Peyer's patch (tissue), 4 donors: ENCODE measurements around the gene UBE4B. TPM values are rescaled to one million over a fixed set of nuclear protein-coding genes. Genes with fewer than 3 reads are reported as not detected.
"Not testable (repeated sequence)": the region's sequence is repeated elsewhere in the genome, so short reads cannot be mapped to it uniquely, and the experiment has no call there.

Source experiments
- DNase-seq, 3 donors: peaks; one replicate each; pipeline ENCODE4 v3.0.0-alpha.2; 2017 to 2019
- H3K27ac ChIP-seq, 4 donors: fragments of 200-600 bp; sonication (generic); one replicate each; pipeline ENCODE4 v1.5.1; 2016 to 2019
- H3K27me3 ChIP-seq, 2 donors: fragments of 200-600 bp; sonication (generic); one replicate each; pipeline ENCODE4 v1.5.1; 2019
- H3K36me3 ChIP-seq, 3 donors: fragments of 200-600 bp; sonication (generic); one replicate each; pipeline ENCODE4 v1.5.1; 2016 to 2019
- H3K4me1 ChIP-seq, 4 donors: fragments of 200-600 bp; sonication (generic); one replicate each; pipeline ENCODE4 v1.5.1; 2016 to 2019
- H3K4me3 ChIP-seq, 4 donors: fragments of 200-600 bp; sonication (generic); 1 replicate in 3 of 4; 2 replicates in 1 of 4; pipeline ENCODE4 v1.5.1; 2016 to 2019; ENCODE audit warnings: mild to moderate bottlenecking in 1 of 4
- H3K9me3 ChIP-seq, 4 donors: fragments of 200-600 bp; sonication (generic); one replicate each; pipeline ENCODE4 v1.5.1; 2016 to 2019; ENCODE audit warnings: mild to moderate bottlenecking in 1 of 4
- POLR2A ChIP-seq, 2 donors: fragments of 450-650 bp; IDR thresholded peaks; one replicate each; pipeline ENCODE4 v1.5.1; 2017; ENCODE audit warnings: antibody characterized with exemption in 2 of 2, mild to moderate bottlenecking in 2 of 2, moderate library complexity in 2 of 2
- total RNA-seq, 4 donors: library from RNA; depleted of rRNA; stranded (reverse); fragments of >200 nt; gene quantifications; one replicate each; pipeline ENCODE4 v1.1.0, GENCODE V29; 2016
- TF ChIP-seq, protein P1 (sequence below), 6 experiments: fragments of 450-650 bp in 4 of 6; fragments of 200-600 bp in 2 of 6; sonication (generic) in 1 of 6; IDR thresholded peaks; one replicate each; pipeline ENCODE4 v1.5.1; 2017 to 2019; ENCODE audit warnings: antibody characterized with exemption in 6 of 6, mild to moderate bottlenecking in 3 of 6, moderate library complexity in 1 of 6

UBE4B gene
- total RNA-seq, 4 donors from 2014 or later, result 40.3 to 102 (median 67.8) TPM

GRCh38 chr1:10200620-10201019 is 167.9 kb downstream of the UBE4B start:
- no peaks in the 10 kb centered on the region for H3K36me3 ChIP-seq
- no peak for DNase-seq
- H3K9me3 ChIP-seq, result no peaks in the 10 kb centered on the region
- H3K4me3 ChIP-seq, result no peak overlapping the region
- TF ChIP-seq POLR2A (IDR thresholded peaks at IDR 0.05), result no peak
- TF ChIP-seq, protein P1, sequence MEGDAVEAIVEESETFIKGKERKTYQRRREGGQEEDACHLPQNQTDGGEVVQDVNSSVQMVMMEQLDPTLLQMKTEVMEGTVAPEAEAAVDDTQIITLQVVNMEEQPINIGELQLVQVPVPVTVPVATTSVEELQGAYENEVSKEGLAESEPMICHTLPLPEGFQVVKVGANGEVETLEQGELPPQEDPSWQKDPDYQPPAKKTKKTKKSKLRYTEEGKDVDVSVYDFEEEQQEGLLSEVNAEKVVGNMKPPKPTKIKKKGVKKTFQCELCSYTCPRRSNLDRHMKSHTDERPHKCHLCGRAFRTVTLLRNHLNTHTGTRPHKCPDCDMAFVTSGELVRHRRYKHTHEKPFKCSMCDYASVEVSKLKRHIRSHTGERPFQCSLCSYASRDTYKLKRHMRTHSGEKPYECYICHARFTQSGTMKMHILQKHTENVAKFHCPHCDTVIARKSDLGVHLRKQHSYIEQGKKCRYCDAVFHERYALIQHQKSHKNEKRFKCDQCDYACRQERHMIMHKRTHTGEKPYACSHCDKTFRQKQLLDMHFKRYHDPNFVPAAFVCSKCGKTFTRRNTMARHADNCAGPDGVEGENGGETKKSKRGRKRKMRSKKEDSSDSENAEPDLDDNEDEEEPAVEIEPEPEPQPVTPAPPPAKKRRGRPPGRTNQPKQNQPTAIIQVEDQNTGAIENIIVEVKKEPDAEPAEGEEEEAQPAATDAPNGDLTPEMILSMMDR (IDR thresholded peaks at IDR 0.05), result no peak
- no peak overlapping the region for H3K27ac ChIP-seq
- no peaks in the 10 kb centered on the region for H3K27me3 ChIP-seq
- no peaks in the 10 kb centered on the region for H3K4me1 ChIP-seq

- H3K4me3 ChIP-seq, result no peak overlapping the region
- no peak overlapping the region for H3K27ac ChIP-seq
- no peaks in the 10 kb centered on the region for H3K9me3 ChIP-seq
- no peak for DNase-seq
- no peaks in the 10 kb centered on the region for H3K36me3 ChIP-seq
- TF ChIP-seq, protein P1 (IDR thresholded peaks at IDR 0.05), result no peak
- TF ChIP-seq POLR2A (IDR thresholded peaks at IDR 0.05), result no peak
- H3K27me3 ChIP-seq, result no peaks in the 10 kb centered on the region
- no peaks in the 10 kb centered on the region for H3K4me1 ChIP-seq
These were observed 171.4 kb downstream of the UBE4B start for GRCh38 chr1:10204003-10204642.

- not testable (repeated sequence) for H3K36me3 ChIP-seq, DNase-seq, H3K4me3 ChIP-seq, H3K27me3 ChIP-seq, H3K27ac ChIP-seq, H3K9me3 ChIP-seq, H3K4me1 ChIP-seq
These were observed 172.4 kb downstream of the UBE4B start for GRCh38 chr1:10205206-10205605.

GRCh38 chr1:10207810-10208209 is 175.1 kb downstream of the UBE4B start:
- no peaks in the 10 kb centered on the region for H3K9me3 ChIP-seq
- H3K27me3 ChIP-seq, result no peaks in the 10 kb centered on the region
- no peaks in the 10 kb centered on the region for H3K36me3 ChIP-seq
- no peak for DNase-seq
- H3K4me1 ChIP-seq, result peaks cover 0 to 11% (median 2%) of the 10 kb centered on the region in 4 donors
- H3K4me3 ChIP-seq, result no peak overlapping the region
- TF ChIP-seq, protein P1 (IDR thresholded peaks at IDR 0.05), result no peak
- no peak for TF ChIP-seq POLR2A (IDR thresholded peaks at IDR 0.05)
- H3K27ac ChIP-seq, result no peak overlapping the region

DNA sequence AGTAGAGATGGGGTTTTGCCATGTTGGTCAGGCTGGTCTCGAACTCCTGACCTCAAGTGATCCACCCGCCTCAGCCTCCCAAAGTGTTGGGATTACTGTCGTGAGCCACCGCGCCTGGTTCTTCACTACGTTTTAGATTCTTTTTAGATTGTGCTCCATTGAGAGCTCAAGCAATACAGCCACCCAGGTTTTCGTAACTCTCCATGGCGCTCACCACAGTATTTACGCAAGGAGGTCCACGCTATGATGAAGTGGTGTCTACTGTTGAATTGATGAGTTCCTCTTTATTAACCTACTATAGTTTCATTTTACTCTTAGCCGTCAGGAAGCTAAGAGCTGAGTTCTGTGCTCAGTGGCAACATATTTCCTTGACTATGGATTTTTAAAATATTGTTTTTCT is 175.8 kb downstream of the UBE4B start:
- H3K27me3 ChIP-seq, result no peaks in the 10 kb centered on the region
- H3K4me3 ChIP-seq, result no peak overlapping the region
- TF ChIP-seq POLR2A (IDR thresholded peaks at IDR 0.05), result no peak
- TF ChIP-seq, protein P1 (IDR thresholded peaks at IDR 0.05), result no peak
- H3K36me3 ChIP-seq, result no peaks in the 10 kb centered on the region
- no peak for DNase-seq
- no peaks in the 10 kb centered on the region for H3K9me3 ChIP-seq
- H3K4me1 ChIP-seq, result peaks cover 0 to 11% (median 2%) of the 10 kb centered on the region in 4 donors
- H3K27ac ChIP-seq, result peak overlapping the region in 1 of 4 donors; percentile 96

DNA sequence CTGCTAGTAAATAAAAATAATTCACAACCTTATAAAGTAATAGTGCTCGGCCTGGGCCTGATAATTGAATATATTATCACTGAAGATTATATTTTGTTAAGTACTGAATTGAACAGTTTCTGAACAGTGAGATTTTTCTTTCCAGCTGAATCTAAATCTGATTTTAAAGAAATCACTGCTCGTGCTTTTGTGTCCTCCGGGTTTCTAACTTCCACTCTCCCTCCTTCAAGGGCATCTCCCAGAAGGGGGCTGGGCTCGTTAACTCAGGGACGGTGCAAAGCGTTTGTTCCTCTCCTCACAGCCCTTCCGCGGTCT is 176.8 kb downstream of the UBE4B start:
- no peak for DNase-seq
- Histone ChIP-seq H3K4me1 (peaks cover 0 to 12% (median 2%) of the 10 kb centered on the region in 4 donors), H3K9me3 (no peaks in the 10 kb centered on the region), H3K27ac (peak overlapping the region; percentile 86 to 99 (median 96)), H3K36me3 (no peaks in the 10 kb centered on the region), H3K27me3 (no peaks in the 10 kb centered on the region), H3K4me3 (peak overlapping the region; percentile 82 to 99 (median 93))
- TF ChIP-seq, protein P1 (IDR thresholded peaks at IDR 0.05), result no peak
- no peak for TF ChIP-seq POLR2A (IDR thresholded peaks at IDR 0.05)
